GM21825 (cell line): ENCODE measurements around the gene KCNJ14.

Experiments
- ATAC-seq: cut with Tn5 transposase; IDR thresholded peaks from one replicate; pipeline ENCODE4 v1.9.1; 2021; ENCODE audit warnings: mild to moderate bottlenecking, moderate library complexity; ENCODE audit not compliant: unreplicated experiment

KCNJ14 gene

DNA sequence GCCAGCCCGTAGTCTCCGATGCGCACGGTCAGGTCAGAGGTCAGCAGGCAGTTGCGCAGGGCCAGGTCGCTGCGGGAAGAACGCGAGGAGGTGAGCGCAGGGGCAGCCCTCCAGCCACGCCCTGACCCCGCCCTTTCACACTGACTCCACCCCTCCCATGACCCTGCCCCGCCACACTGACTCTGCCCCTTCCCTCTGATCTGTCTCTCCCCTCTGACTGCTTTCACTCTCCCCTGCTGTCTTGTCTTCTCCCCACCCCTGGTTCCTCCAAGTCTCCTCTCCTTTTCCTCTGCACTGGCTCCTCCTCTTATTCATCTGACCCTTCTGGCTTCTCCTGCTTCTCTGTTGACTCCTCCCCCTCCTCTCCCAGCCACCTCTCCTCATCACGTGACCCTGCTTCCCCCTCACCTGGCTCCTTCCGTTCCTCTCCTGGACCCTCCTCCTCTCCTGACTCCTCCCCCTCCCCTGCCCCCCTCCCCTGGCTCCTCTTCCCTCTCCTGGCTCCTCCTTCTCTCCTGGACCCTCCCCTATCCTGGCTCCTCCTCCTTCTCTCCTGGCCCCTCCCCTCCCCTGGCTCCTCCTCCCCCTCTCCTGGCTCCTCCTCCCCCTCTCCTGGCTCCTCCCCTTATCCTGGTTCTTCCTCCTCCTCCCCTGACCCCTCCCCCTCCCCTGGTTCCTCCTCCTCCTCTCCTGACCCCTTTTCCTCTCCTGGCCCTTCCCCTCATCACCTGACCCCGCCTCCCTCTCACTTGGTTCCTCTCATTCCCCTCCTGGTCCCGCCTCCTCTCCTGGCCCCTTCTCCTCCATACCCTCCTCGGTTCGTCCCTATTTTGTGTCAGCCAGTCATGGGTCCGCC is 46.3 kb downstream of the KCNJ14 start:
- ATAC-seq: no peak

DNA sequence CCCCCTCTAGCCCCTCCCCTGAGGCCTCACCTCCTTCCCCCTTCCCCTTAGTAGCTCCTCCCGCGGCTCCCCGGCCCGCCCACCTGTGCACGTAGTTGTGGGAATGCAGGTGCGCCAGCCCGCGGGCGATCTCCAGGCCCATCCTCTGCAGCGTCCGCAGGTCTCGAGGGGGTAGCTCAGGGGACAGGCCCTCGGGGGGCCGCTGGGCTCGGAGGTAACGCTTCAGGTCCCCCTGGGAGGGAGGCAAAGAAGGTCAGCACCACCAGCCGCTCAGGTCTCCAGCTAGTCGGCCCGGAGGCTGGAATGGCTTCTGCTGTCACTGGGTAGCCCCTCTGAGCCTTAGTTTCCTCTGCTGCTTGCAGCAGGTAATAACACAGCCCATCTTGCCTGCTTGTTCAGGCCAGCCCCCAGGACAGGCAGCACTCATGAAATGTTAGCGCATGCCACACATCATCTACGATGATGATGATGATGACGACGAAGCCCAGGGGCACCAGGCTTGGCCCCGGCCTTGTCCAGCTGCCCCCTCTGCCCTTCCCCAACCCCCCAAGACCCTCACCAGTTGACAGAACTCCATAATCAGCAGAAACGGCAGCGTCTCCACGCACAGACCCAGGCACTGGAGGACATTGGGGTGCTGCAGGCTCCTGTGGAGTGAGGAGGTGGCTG is 47.1 kb downstream of the KCNJ14 start:
- ATAC-seq: no peak

DNA sequence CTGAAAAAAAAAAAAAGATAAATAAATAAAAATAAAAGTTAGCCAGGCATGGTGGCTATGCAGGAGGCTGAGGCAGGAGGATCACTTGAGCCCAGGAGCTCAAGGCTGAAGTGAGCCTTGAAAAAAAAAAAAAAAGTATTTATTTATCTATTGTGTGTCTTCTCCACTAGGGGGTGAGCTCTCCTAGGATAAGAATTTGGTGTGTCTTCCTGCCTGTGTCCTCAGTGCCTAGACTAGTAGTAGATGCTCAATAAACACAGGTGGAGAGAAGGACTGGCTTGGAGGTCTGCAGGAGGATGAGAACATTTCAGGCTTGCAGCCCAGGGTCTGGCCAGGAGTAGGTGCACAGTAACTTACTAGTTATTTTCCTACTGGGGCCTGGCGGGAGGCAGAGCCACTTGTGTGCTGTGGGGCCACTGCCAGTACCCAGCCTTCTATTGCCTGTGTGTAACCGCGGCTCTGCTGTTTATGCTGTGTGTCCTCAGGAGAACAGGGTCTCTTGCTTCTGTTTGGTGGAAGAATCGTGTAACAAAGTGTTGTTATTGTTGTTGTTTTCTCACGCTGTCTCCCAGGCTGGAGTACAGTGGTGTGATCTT is 50.9 kb downstream of the KCNJ14 start:
- no peak for ATAC-seq

DNA sequence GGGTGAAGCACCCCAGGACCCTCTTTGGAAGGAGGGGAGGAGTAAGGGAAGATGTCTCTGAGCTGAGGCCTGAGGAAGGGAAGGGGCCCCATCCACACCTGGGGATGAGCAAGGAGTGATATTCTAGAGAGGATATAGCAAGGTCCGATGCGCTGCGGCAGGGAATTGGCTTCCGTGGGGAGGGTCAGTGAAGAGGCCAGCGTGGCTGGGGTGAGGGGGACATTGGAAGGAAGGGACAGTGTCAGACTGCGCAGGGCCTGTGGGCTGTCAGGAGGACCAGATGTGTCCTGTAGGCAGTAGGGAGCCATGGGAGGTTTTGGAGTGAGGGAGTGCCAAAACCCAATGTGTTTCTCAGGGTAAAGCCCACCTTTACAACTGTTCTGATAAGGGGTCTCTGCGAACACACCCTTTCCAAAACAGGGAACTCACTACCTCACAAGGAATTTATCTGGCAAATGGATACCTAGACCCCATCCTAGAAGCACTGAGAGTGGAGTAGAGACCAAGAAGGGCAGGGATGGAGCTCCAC is 52.6 kb downstream of the KCNJ14 start:
- no peak for ATAC-seq

DNA sequence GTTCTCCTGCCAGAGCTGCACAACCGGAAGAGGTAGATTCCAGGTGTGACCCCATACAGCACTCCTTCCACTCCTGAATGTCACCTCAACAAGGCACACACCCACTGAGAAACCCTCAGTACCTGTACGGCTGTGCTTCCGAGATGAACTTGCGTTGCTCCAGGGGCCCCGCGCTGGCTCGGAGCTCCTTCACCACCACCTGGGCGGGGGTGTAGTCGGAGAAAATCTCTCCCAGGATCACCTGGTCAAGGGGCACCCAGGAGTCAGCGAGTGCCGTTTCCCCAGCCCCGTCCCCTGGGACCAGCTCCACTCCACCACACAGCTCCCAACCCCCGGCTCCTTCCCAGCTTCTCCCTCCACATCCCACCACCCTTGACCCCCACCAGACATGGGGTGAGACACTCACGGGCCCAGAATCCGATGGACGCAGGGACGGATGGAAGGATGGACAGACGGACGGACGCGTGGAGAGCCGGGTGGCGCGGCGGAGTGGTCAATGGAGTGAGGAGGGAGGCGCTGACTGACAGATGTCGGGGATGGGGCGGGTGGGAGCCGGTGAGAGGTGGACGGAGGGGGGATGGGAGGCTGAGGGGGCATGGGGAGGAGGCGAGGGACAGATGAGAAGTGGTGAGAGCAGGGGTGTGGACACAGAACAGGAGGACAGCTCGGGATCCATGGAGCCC is 53.5 kb downstream of the KCNJ14 start:
- no peak for ATAC-seq

DNA sequence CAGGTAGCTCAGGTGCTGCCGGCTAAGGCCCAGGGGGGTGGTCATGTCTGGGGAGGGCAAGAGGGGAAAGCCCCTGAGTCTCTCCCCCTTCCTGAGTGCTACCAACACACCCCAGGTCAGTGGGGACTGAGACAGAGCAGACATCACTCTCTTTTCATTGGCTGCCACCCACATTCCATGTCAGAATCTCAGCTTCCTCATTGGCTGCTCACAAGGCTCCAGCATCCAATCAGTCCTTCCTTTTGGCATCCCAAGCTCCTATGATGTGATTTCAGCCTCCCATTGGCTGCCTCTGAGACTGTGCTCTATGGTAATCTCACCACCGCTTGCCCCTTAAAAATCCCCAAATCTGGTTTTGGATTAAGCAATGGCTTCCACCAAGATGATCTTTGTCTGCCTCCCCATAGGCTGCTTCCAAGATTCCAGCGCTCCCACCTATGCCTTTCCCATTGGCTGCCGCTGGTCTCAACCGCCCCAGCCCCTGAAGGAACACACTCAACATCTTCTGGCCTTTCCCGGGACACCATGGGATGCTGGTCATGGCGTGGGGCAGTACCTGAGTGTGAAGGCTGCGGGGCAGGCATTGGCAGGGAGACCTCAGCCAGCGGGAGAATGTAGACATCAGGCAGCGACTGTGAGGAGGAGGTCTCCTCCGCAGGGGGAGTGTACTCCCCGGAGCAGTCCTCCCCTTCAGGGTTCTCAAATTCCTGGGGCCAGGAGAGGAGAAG is 54.3 kb downstream of the KCNJ14 start:
- ATAC-seq: no peak

DNA sequence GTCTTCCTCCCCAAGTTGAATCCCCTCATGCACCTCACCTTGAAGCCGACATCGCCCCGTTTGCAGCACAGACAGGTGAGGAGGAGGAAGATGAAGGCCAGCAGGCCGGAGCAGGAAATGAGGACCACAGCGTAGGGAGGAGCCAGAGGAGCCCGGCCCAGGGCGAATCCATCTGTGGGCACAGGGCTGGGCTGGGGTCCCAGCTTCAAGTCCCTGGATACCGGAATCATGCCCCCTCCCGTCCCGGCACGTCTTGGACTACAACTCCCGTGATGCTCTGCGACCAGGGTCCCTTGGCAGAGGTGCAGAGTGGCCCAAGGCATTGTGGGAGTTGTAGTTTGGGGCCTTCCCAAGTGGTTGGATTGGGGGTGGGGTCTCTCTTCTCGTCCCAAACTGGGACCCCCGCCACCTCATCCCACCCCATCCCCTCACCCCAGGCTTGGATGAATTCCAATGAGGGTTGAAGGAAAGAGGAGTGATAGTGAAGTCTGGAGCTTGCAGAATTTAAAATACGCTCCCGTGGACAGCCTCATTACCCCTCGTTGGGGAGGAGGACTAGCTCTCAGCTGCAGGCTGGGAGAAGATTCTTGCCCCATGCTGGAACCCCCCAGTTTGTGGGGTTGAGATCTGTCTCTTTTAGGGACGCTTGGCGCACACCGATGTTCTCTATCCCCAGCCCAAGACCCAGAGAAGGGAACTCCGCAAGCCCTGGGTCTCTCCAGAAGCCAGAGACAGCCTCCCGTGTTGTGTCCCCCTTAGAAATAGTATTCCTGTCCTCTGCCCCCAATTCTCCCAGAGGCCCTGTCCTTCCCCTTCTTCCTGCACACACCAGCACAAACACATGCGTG is 55.3 kb downstream of the KCNJ14 start:
- no peak for ATAC-seq

DNA sequence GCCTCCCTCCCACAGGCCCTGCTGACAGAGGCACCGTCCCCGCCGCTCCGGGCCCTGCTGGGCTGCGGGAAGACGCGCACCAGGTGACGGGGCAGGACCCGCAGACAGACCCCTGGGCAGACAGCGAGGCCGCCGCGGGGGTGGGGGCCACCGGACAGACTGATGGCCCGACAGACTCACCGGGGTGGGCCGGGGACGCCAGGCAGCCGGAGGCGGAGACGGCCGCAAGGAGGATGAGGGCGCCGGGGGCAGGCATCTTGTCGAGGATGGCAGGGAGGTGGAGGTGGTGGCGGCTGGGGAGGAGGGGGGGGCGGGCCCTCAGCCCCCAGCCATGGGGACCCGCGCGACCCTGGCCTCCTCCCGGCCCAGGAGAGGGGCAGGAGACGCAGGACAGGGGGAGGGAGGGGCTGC is 56.0 kb downstream of the KCNJ14 start:
- ATAC-seq: no peak

DNA sequence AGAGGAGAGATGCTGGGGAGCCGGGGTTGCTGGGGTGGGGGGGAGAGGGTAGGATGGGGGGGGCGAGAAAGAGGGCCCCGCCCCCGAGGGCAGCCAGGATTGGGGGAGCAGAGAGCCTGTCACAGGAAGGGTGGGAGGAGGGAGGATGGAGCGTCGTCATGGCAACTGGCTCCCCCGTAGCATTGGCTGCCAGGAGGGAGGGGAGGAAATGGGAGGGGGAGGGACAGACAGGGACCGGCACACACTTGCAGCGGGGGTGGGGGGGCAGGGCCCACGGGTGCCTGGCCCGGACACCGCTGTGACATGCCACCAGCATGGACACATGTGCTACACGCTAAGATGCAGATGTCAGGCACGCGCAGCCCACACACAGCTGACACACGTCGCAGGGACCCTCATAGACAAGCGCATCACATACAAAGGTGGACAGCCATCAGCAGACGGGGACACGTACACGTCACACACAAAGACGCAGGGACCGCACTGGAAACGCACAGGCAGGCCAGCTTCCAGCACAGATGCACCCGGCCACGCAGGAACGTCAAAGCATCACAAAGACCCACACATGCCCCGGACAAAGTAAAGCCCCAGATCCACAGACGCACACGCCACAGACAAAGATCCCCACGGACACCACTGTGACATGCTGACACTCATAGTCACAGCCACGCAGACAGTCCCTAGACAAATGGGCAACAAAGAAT is 56.6 kb downstream of the KCNJ14 start, which contains the start of gene LMTK3:
Gene LMTK3, minus strand, starts transcription at position 36 of the 704 bp plus-strand sequence. CDS start 259 bp downstream, outside the sequence.
- no peak for ATAC-seq

DNA sequence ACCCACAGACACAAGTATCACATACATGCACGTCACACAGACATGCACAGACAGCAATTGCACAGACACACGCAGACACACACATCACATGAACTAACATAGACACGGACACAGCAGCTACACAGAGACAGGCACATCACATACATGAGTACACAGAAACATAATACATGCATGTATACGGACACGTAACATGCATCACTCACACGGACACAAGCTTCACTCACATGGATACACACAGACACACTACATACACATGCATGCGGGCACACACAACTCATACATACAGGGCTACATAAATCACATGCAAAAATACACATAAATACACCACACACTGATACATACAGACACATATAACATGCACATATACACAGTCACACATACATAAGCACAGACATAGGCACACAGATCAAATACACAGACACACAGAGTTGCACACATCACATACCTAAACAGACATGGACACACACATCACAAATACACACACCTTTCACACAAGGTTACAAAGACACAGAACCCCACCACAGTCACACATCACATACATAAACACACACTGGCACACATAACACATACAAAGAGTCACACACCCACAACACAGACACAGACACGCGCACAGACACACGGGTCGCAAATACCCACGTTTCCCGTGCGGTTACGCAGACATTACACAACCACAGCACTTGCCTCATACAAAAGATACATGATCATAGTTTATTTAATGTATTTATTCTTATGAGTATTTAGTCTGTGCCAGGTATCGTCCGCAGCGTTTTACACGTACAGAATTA is 57.3 kb downstream of the KCNJ14 start:
- no peak for ATAC-seq

DNA sequence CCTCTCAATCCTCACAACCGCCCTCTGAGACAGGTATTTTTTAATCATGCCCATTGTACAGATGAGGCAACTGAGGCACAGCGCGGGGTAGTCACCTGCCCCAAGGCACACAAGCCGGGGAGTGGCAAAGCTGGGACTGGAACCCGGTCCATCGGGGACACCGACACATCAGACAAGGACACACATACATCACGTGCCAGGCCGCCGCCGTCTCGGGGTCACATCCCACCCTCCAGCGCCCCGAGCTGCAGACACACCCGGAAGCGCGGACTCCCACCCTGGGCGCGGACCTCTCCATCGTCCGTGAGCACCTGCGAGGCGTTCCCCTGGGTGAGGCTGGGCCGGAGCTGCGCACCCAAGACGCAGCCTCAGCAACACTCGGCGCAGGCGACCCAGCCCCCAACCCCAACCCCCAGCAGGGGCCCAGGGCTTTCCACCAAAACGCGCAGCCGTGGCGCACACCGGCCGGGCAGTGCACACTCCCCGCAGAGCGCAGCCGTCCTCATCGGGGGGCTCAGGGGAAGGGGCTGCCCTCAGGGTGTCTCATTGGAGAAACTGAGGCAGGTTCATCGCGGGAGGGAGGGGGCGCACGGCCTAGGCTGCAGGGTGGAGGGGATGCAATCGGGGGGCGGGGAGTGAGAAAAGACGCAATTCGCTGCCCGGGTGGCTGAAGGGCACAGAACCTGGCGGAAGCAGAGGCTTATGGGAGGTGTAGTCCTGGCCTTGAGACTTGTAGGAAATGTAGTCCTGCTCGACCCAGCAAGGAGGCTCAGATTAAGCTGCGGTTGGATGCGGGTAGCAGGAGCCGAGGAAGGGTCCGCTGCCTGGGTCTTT is 58.1 kb downstream of the KCNJ14 start:
- no peak for ATAC-seq

DNA sequence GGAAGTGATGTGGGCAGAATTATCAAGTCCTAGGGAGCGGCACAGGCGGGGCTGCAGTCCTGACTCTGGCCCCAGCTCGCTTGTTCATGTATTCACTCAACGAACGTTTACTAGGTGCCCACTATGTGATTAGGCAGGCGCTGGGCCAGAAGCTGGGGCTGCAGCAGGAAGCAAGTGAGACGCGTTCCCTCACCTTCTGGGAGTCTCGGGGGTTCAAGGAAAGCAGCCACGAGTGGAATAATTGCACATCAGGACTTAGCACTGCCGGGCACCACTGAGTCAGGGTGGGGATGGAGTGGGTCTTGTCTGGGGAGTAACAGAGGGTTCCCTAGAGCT is 58.7 kb downstream of the KCNJ14 start:
- ATAC-seq: no peak

DNA sequence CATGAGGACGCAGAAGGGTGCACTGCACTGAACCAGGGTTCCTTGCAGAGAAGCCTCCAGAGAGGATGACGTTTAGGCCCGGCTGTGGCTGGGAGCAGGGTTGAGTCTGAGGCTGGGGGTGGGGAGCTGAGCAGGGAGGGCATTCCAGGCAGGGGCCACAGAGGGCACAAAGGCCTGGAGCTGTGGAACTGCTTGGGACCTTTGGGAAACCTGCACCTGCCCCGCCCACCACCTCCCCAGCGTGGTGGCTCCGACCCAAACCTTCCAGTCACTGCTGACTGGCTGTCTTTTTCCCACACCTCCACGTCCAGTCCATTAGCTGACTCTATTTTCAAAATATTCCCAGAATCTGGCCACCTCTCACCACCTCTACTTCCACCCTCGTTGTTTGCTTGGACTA is 61.2 kb downstream of the KCNJ14 start:
- ATAC-seq: no peak
